HG03064 (cell line): ENCODE results near the gene IFNK.

Experiments
- ATAC-seq: cut with Tn5 transposase; IDR thresholded peaks from one replicate; pipeline ENCODE4 v1.9.1; 2021; ENCODE audit warnings: low read depth; ENCODE audit not compliant: unreplicated experiment

IFNK gene

GRCh38 chr9:27572061-27572460, 48.0 kb downstream of the IFNK start:
- no peak for ATAC-seq

DNA sequence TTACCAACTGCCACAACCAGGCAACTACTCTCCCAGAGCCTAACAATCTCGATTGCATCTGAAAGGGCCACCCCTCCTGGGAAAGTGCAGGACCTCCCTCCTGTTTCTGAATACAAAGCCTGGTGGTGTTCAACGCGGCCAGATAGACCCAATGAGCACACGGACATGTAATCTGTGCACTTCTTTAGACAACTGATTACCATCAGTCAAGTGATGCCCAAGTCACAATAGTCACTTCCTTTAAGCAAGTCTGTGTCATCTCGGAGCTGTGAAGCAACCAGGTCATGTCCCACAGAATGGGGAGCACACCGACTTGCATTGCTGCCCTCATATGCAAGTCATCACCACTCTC, 48.5 kb downstream of the IFNK start:
- ATAC-seq: peak; percentile 34

GRCh38 chr9:27572918-27573633, 49.0 kb downstream of the IFNK start, which contains the start of gene C9orf72:
Gene C9orf72, minus strand, starts transcription at chr9:27573481. Its CDS starts 6,361 bp downstream, at chr9:27567120.
- peak; percentile 63 for ATAC-seq

- peak; percentile 85 for ATAC-seq
Measured at GRCh38 chr9:27573634-27574590, 49.8 kb downstream of the IFNK start.
